ENCODE results near the gene HRH3.

The HRH3 gene

GRCh38 chr20:62232770-62233645 is 12.9 kb upstream of the HRH3 start:
- Histone ChIP-seq H3K56ac (ENCODE audit: low read length) (no peak overlapping the region), H3K36me3 (ENCODE audit: control insufficient read depth, insufficient read depth, low read length) (no peaks in the 10 kb centered on the region), H3K27ac (ENCODE audit: low read depth, low read length) (no peak overlapping the region), H2BK120ac (ENCODE audit: low read depth, low read length) (no peak overlapping the region), H2AK5ac (ENCODE audit: low read length) (no peak overlapping the region), H3K9ac (ENCODE audit: low read length) (no peak overlapping the region), H3K18ac (ENCODE audit: low read length) (no peak overlapping the region), H2BK15ac (replicated peaks; ENCODE audit: low read depth) (no peak overlapping the region), H4K5ac (ENCODE audit: low read length) (no peak overlapping the region), H3K27me3 (ENCODE audit: insufficient read depth, low read length, poor library complexity) (no peaks in the 10 kb centered on the region), H4K8ac (ENCODE audit: low read depth, low read length) (no peak overlapping the region), H3K23ac (ENCODE audit: low read length) (no peak overlapping the region), H3K79me2 (ENCODE audit: control insufficient read depth, insufficient read depth, low read length) (no peaks in the 10 kb centered on the region), H3K4me3 (ENCODE audit: low read length) (no peak overlapping the region), H3K4ac (ENCODE audit: low read depth, low read length) (no peak overlapping the region), H3K4me1 (ENCODE audit: control insufficient read depth, low read depth, low read length) (no peaks in the 10 kb centered on the region), H2BK5ac (ENCODE audit: low read length) (no peak overlapping the region), H3K79me1 (ENCODE audit: low read length) (no peaks in the 10 kb centered on the region), H3K4me2 (ENCODE audit: low read length) (no peak overlapping the region)
- WGBS (ENCODE audit: extremely low coverage, insufficient coverage, low lambda C conversion rate), result no CpG with 5 or more reads among the region's 18 CpGs
- DNase-seq, result no peak

GRCh38 chr20:62232194-62232593 is 12.1 kb upstream of the HRH3 start:
- Histone ChIP-seq H2BK5ac (ENCODE audit: low read length) (no peak overlapping the region), H3K4me3 (ENCODE audit: low read length) (no peak overlapping the region), H3K36me3 (ENCODE audit: control insufficient read depth, insufficient read depth, low read length) (no peaks in the 10 kb centered on the region), H3K18ac (ENCODE audit: low read length) (no peak overlapping the region), H3K27me3 (ENCODE audit: insufficient read depth, low read length, poor library complexity) (no peaks in the 10 kb centered on the region), H2AK5ac (ENCODE audit: low read length) (no peak overlapping the region), H4K8ac (ENCODE audit: low read depth, low read length) (no peak overlapping the region), H3K27ac (ENCODE audit: low read depth, low read length) (no peak overlapping the region), H3K4ac (ENCODE audit: low read depth, low read length) (no peak overlapping the region), H3K79me1 (ENCODE audit: low read length) (no peaks in the 10 kb centered on the region), H3K4me1 (ENCODE audit: control insufficient read depth, low read depth, low read length) (no peaks in the 10 kb centered on the region), H3K9ac (ENCODE audit: low read length) (no peak overlapping the region), H3K4me2 (ENCODE audit: low read length) (no peak overlapping the region), H2BK120ac (ENCODE audit: low read depth, low read length) (no peak overlapping the region), H4K5ac (ENCODE audit: low read length) (no peak overlapping the region), H3K56ac (ENCODE audit: low read length) (no peak overlapping the region), H3K23ac (ENCODE audit: low read length) (no peak overlapping the region), H3K79me2 (ENCODE audit: control insufficient read depth, insufficient read depth, low read length) (no peaks in the 10 kb centered on the region), H2BK15ac (replicated peaks; ENCODE audit: low read depth) (no peak overlapping the region)
- WGBS (ENCODE audit: extremely low coverage, insufficient coverage, low lambda C conversion rate), result no CpG with 5 or more reads among the region's 7 CpGs
- no peak for DNase-seq

- Histone ChIP-seq H3K18ac (ENCODE audit: low read length) (no peak overlapping the region), H3K79me1 (ENCODE audit: low read length) (no peaks in the 10 kb centered on the region), H2AK5ac (ENCODE audit: low read length) (no peak overlapping the region), H2BK15ac (replicated peaks; ENCODE audit: low read depth) (no peak overlapping the region), H3K4ac (ENCODE audit: low read depth, low read length) (no peak overlapping the region), H3K4me3 (ENCODE audit: low read length) (no peak overlapping the region), H3K4me2 (ENCODE audit: low read length) (no peak overlapping the region), H2BK120ac (ENCODE audit: low read depth, low read length) (no peak overlapping the region), H3K27me3 (ENCODE audit: insufficient read depth, low read length, poor library complexity) (no peaks in the 10 kb centered on the region), H3K79me2 (ENCODE audit: control insufficient read depth, insufficient read depth, low read length) (no peaks in the 10 kb centered on the region), H4K5ac (ENCODE audit: low read length) (no peak overlapping the region), H3K36me3 (ENCODE audit: control insufficient read depth, insufficient read depth, low read length) (no peaks in the 10 kb centered on the region), H4K8ac (ENCODE audit: low read depth, low read length) (no peak overlapping the region), H3K56ac (ENCODE audit: low read length) (no peak overlapping the region), H3K23ac (ENCODE audit: low read length) (no peak overlapping the region), H3K27ac (ENCODE audit: low read depth, low read length) (no peak overlapping the region), H3K4me1 (ENCODE audit: control insufficient read depth, low read depth, low read length) (no peaks in the 10 kb centered on the region), H3K9ac (ENCODE audit: low read length) (no peak overlapping the region), H2BK5ac (ENCODE audit: low read length) (no peak overlapping the region)
- no peak for DNase-seq
- WGBS (ENCODE audit: extremely low coverage, insufficient coverage, low lambda C conversion rate), result no CpG with 5 or more reads among the region's 6 CpGs
These were observed 11.2 kb upstream of the HRH3 start for GRCh38 chr20:62231292-62231691.

GRCh38 chr20:62230696-62231095 is 10.6 kb upstream of the HRH3 start:
- no CpG with 5 or more reads among the region's 10 CpGs for WGBS (ENCODE audit: extremely low coverage, insufficient coverage, low lambda C conversion rate)
- Histone ChIP-seq H3K79me2 (ENCODE audit: control insufficient read depth, insufficient read depth, low read length) (no peaks in the 10 kb centered on the region), H3K27ac (ENCODE audit: low read depth, low read length) (no peak overlapping the region), H3K23ac (ENCODE audit: low read length) (no peak overlapping the region), H2BK5ac (ENCODE audit: low read length) (no peak overlapping the region), H2BK120ac (ENCODE audit: low read depth, low read length) (no peak overlapping the region), H3K4me1 (ENCODE audit: control insufficient read depth, low read depth, low read length) (no peaks in the 10 kb centered on the region), H4K8ac (ENCODE audit: low read depth, low read length) (no peak overlapping the region), H3K36me3 (ENCODE audit: control insufficient read depth, insufficient read depth, low read length) (no peaks in the 10 kb centered on the region), H4K5ac (ENCODE audit: low read length) (no peak overlapping the region), H2BK15ac (replicated peaks; ENCODE audit: low read depth) (no peak overlapping the region), H2AK5ac (ENCODE audit: low read length) (no peak overlapping the region), H3K27me3 (ENCODE audit: insufficient read depth, low read length, poor library complexity) (no peaks in the 10 kb centered on the region), H3K79me1 (ENCODE audit: low read length) (no peaks in the 10 kb centered on the region), H3K4ac (ENCODE audit: low read depth, low read length) (no peak overlapping the region), H3K4me2 (ENCODE audit: low read length) (no peak overlapping the region), H3K56ac (ENCODE audit: low read length) (no peak overlapping the region), H3K4me3 (ENCODE audit: low read length) (no peak overlapping the region), H3K18ac (ENCODE audit: low read length) (no peak overlapping the region), H3K9ac (ENCODE audit: low read length) (no peak overlapping the region)
- no peak for DNase-seq

- Histone ChIP-seq H2BK15ac (replicated peaks; ENCODE audit: low read depth) (no peak overlapping the region), H2BK5ac (ENCODE audit: low read length) (no peak overlapping the region), H3K9ac (ENCODE audit: low read length) (no peak overlapping the region), H3K79me1 (ENCODE audit: low read length) (no peaks in the 10 kb centered on the region), H3K79me2 (ENCODE audit: control insufficient read depth, insufficient read depth, low read length) (no peaks in the 10 kb centered on the region), H3K36me3 (ENCODE audit: control insufficient read depth, insufficient read depth, low read length) (no peaks in the 10 kb centered on the region), H3K4me3 (ENCODE audit: low read length) (no peak overlapping the region), H4K8ac (ENCODE audit: low read depth, low read length) (no peak overlapping the region), H3K56ac (ENCODE audit: low read length) (no peak overlapping the region), H3K27ac (ENCODE audit: low read depth, low read length) (no peak overlapping the region), H3K4me1 (ENCODE audit: control insufficient read depth, low read depth, low read length) (no peaks in the 10 kb centered on the region), H3K4ac (ENCODE audit: low read depth, low read length) (no peak overlapping the region), H3K27me3 (ENCODE audit: insufficient read depth, low read length, poor library complexity) (no peaks in the 10 kb centered on the region), H3K18ac (ENCODE audit: low read length) (no peak overlapping the region), H2BK120ac (ENCODE audit: low read depth, low read length) (no peak overlapping the region), H3K4me2 (ENCODE audit: low read length) (no peak overlapping the region), H2AK5ac (ENCODE audit: low read length) (no peak overlapping the region), H4K5ac (ENCODE audit: low read length) (no peak overlapping the region), H3K23ac (ENCODE audit: low read length) (no peak overlapping the region)
- WGBS (ENCODE audit: extremely low coverage, insufficient coverage, low lambda C conversion rate), result 100% methylated on average over 2 of the region's 2 CpGs
- no peak for DNase-seq
These were observed 10.2 kb upstream of the HRH3 start for GRCh38 chr20:62230276-62230675.

GRCh38 chr20:62229667-62230066 is 9.6 kb upstream of the HRH3 start:
- Histone ChIP-seq H3K4me1 (ENCODE audit: control insufficient read depth, low read depth, low read length) (no peaks in the 10 kb centered on the region), H3K23ac (ENCODE audit: low read length) (no peak overlapping the region), H3K79me2 (ENCODE audit: control insufficient read depth, insufficient read depth, low read length) (no peaks in the 10 kb centered on the region), H3K18ac (ENCODE audit: low read length) (no peak overlapping the region), H3K4me2 (ENCODE audit: low read length) (no peak overlapping the region), H3K56ac (ENCODE audit: low read length) (no peak overlapping the region), H3K9ac (ENCODE audit: low read length) (no peak overlapping the region), H3K27ac (ENCODE audit: low read depth, low read length) (no peak overlapping the region), H3K36me3 (ENCODE audit: control insufficient read depth, insufficient read depth, low read length) (no peaks in the 10 kb centered on the region), H2BK15ac (replicated peaks; ENCODE audit: low read depth) (no peak overlapping the region), H2BK120ac (ENCODE audit: low read depth, low read length) (no peak overlapping the region), H3K79me1 (ENCODE audit: low read length) (no peaks in the 10 kb centered on the region), H3K27me3 (ENCODE audit: insufficient read depth, low read length, poor library complexity) (no peaks in the 10 kb centered on the region), H4K8ac (ENCODE audit: low read depth, low read length) (no peak overlapping the region), H2BK5ac (ENCODE audit: low read length) (no peak overlapping the region), H2AK5ac (ENCODE audit: low read length) (no peak overlapping the region), H4K5ac (ENCODE audit: low read length) (no peak overlapping the region), H3K4ac (ENCODE audit: low read depth, low read length) (no peak overlapping the region), H3K4me3 (ENCODE audit: low read length) (no peak overlapping the region)
- 100% methylated on average over 4 of the region's 4 CpGs for WGBS (ENCODE audit: extremely low coverage, insufficient coverage, low lambda C conversion rate)
- no peak for DNase-seq
